GM12801 (cell line): ENCODE measurements around the gene CDH23.

Experiments
- TF ChIP-seq, protein P1 (sequence below): IDR thresholded peaks from one replicate; pipeline ENCODE4 v1.5.1; 2011; ENCODE audit warnings: control low read depth; ENCODE audit not compliant: insufficient read length; ENCODE audit errors: extremely low read depth

Gene CDH23

DNA sequence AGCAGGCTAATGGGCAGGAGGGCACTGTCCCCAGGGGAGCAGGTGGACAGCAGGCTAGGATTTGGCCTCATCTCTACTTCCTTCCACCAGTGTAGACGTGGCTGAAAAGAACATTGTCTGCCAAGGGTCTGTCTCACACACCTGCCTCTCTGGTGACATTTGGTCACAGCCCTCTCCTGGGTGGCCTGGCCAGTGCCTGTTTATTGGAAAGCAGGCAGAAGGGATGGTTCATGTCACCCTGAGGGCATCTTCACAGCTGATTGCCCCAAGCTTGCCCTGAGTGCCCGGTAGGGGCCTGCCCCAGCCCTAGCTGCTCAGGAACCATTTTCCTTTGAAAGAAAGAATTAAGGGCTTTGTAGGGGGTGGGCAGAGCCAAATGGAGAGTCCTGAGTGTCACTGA is 184.2 kb downstream of the CDH23 start:
- TF ChIP-seq, protein P1, sequence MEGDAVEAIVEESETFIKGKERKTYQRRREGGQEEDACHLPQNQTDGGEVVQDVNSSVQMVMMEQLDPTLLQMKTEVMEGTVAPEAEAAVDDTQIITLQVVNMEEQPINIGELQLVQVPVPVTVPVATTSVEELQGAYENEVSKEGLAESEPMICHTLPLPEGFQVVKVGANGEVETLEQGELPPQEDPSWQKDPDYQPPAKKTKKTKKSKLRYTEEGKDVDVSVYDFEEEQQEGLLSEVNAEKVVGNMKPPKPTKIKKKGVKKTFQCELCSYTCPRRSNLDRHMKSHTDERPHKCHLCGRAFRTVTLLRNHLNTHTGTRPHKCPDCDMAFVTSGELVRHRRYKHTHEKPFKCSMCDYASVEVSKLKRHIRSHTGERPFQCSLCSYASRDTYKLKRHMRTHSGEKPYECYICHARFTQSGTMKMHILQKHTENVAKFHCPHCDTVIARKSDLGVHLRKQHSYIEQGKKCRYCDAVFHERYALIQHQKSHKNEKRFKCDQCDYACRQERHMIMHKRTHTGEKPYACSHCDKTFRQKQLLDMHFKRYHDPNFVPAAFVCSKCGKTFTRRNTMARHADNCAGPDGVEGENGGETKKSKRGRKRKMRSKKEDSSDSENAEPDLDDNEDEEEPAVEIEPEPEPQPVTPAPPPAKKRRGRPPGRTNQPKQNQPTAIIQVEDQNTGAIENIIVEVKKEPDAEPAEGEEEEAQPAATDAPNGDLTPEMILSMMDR, result no peak

- TF ChIP-seq, protein P1, result no peak
Observed at GRCh38 chr10:71581376-71581775, 184.7 kb downstream of the CDH23 start.

- TF ChIP-seq, protein P1, result no peak
Observed at GRCh38 chr10:71582019-71582418, 185.3 kb downstream of the CDH23 start.

DNA sequence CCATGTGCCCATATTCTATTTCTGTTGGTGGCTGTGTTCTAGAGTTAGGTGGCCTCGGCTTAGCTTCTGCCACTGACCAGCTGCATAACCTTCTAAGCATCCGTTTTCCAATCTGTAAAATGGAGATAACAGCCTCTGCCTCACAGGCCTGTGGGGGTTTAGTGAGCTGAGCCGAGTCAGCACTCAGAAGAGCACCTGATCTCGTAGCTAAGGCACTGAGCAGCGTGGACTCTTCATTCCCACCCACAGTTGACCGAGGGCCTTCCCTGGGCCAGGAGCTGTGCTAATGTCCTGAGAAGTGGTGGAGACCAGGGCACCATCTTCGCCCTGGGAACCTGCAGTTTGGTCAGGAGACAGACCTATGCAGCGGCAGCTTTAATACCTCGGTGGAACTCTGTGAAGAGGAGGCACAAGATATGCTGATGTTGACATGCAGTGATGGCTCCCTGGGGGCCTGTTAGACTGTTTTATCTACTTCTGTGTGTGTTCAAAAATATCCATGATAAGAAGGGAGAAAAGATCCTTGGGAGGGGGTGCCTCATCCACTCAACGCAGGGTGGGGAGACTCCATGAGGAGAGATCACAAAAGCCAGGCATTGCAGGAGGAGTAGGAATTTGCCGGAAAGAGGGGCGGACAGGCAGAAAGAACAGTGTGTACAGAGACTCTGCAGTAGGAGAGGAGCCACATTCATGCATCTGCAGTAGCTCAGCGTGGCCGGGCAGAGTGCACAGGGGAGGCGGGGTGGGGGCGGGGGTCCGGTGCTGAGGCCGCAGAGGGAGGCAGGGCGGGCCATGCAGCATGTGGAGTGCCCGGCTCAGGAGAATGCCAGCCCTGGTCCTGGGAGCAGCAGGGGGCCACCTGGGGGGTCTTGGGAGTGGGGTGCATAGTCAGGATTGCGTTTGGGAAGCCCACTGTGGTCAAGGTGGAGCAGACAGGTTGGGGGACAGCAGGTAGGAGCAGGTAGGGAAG is 186.1 kb downstream of the CDH23 start:
- TF ChIP-seq, protein P1, result no peak

DNA sequence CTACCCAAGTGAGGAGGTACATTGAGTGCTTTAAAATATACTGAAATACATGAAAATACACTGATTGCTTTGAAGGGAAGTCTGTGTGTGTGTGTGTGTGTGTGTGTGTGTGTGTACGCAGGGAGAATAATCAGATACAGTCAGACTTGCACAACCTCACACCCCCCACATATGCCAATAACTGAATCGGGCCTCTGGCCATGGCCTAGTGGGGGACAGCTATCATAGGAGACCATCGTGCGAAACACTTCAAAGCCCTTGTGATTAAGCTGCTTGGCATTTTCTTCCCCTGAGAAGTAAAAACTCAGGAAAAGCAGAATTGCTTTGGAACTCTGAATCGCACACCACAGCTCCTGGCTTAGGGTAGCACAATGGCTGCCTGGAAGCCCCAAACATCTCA is 187.7 kb downstream of the CDH23 start:
- TF ChIP-seq, protein P1, result no peak

GRCh38 chr10:71584902-71585563 is 188.3 kb downstream of the CDH23 start:
- TF ChIP-seq, protein P1, result no peak

DNA sequence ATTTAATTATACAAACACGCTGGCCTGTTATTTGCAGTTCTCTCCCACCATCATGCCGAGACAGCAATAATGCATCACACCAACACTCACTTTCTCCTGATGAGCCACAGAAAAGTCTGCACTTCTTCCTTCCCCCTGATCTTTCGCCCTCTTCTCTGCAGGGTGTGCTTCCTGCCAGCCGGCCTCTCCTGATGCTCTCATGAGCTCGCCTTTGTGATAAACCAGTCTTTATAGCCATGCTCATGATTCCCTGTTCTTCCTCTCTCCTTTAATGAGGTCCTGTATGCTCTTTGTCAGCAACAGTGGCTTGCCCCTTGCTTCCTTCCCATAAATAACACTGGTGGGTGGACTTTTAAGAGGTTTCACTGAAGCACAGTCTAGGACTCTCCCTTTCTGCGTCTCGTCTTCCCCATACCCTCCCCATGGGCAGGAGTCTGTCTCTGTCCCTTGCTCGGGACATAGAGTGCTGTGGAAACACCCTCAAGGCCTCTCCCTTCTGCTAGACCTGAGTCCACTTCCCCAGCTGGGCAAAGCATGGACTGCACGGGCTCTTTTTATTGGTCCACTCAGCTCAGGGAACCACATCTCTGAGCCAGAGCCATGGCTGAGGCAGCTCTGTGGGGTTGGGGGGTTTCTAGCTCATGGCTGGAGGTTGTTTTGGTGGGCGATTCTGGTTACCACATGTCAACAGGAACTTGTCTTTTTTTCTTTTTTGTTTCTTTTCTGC is 189.0 kb downstream of the CDH23 start:
- TF ChIP-seq, protein P1, result no peak
